ENCODE results near the gene RNF103. TPM values are rescaled to one million over a fixed set of nuclear protein-coding genes. Genes with fewer than 3 reads are reported as not detected.

Gene RNF103
- total RNA-seq, 2 donors from 2014 or later: 33.7 to 46.8 TPM

- no peak overlapping the region for H3K27ac ChIP-seq
- H3K4me3 ChIP-seq: no peak overlapping the region
- TF ChIP-seq CTCF (IDR thresholded peaks at IDR 0.05): no peak
Observed at GRCh38 chr2:86625096-86625495, 1.4 kb upstream of the RNF103 start.

GRCh38 chr2:86624267-86624547 lies 542 bp upstream of the RNF103 start:
- peaks cover 9 to 16% of the 10 kb centered on the region in 2 donors for H3K4me1 ChIP-seq (ENCODE audit: control insufficient read depth in 1 of 2, low read depth in 2 of 2)
- DNase-seq (ENCODE audit: low spot score): no peak
- no peaks in the 10 kb centered on the region for H3K9me3 ChIP-seq
- peak overlapping the region; percentile 78 for H3K4me3 ChIP-seq
- H3K27me3 ChIP-seq (replicated peaks; ENCODE audit: insufficient read depth): no peaks in the 10 kb centered on the region
- TF ChIP-seq CTCF (IDR thresholded peaks at IDR 0.05): no peak
- ATAC-seq (ENCODE audit: insufficient number of reproducible peaks, low FRiP score, low read depth): no peak
- peak overlapping the region; percentile 97 to 98 for H3K27ac ChIP-seq
- H3K36me3 ChIP-seq: peaks cover 4% of the 10 kb centered on the region

More at GRCh38 chr2:86625096-86625495, 1.4 kb upstream of the RNF103 start:
- H3K9me3 ChIP-seq: no peaks in the 10 kb centered on the region
- DNase-seq (ENCODE audit: low spot score) (no peak), ATAC-seq (ENCODE audit: insufficient number of reproducible peaks, low FRiP score, low read depth) (no peak)
- H3K36me3 ChIP-seq: no peaks in the 10 kb centered on the region
- peaks cover 9 to 12% of the 10 kb centered on the region in 2 donors for H3K4me1 ChIP-seq (ENCODE audit: control insufficient read depth in 1 of 2, low read depth in 2 of 2)
- H3K27me3 ChIP-seq (replicated peaks; ENCODE audit: insufficient read depth): no peaks in the 10 kb centered on the region

DNA sequence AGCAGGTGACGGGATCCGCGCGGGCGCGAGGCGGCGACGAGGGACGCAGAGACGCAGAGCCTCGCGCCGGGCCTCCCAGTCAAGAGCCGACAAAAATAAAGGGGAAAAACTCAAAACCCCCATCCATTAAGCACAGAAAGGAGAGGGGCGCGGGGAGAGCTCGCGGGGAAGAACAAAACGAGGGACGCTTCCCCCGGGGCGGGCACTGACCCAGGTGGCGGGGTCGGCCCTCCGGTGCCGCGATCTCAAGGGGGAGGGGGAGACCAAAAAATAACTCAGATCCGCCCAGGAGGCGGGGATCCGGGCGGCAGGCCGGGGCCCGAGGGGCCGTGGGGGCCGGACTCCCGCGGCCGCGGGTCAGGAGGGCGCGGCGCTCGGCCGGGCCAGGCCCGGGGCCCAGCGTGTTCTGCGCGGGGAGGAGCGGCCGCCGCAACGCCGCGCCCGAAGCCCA lies 597 bp downstream of the RNF103 start:
- Histone ChIP-seq H3K36me3 (peaks cover 4% of the 10 kb centered on the region), H3K4me1 (ENCODE audit: control insufficient read depth in 1 of 2, low read depth in 2 of 2) (peaks cover 9 to 27% of the 10 kb centered on the region in 2 donors), H3K27me3 (replicated peaks; ENCODE audit: insufficient read depth) (no peaks in the 10 kb centered on the region), H3K9me3 (no peaks in the 10 kb centered on the region), H3K4me3 (peak overlapping the region; percentile 78), H3K27ac (peak overlapping the region; percentile 97 to 98)
- no peak for TF ChIP-seq CTCF (IDR thresholded peaks at IDR 0.05)
- ATAC-seq (ENCODE audit: insufficient number of reproducible peaks, low FRiP score, low read depth): peak; percentile 52
- DNase-seq (ENCODE audit: low spot score): no peak

DNA sequence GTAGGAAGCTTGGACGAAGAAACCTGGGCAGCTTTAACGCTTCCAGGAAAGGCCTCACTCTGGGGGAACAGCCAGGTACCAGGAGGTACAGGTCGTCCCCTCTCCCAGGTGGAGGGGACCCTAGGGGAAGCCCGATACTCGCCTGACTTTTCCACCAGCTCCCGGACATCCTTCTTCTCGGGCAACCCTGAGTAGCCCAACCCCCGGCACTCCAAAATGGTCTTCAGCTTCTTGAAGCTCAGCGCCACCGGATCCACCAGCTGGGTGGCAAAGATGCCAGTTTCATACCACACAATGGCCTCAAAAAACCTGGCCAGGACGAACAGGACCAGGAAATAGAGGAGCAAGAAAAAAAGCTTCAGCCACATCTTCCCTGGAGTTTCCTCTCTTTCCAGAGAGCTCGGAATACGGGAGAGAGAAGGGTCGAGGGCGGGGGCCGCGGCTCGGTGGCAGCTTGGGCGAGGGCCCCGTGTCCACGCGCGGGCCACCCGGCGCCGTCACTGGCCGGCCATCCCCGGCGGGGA lies 1.1 kb downstream of the RNF103 start:
- H3K9me3 ChIP-seq: no peaks in the 10 kb centered on the region
- peak overlapping the region; percentile 97 to 98 for H3K27ac ChIP-seq
- DNase-seq (ENCODE audit: low spot score): no peak
- H3K4me1 ChIP-seq (ENCODE audit: control insufficient read depth in 1 of 2, low read depth in 2 of 2): peaks cover 9 to 28% of the 10 kb centered on the region in 2 donors
- H3K4me3 ChIP-seq: peak overlapping the region; percentile 78
- H3K36me3 ChIP-seq: peaks cover 4% of the 10 kb centered on the region
- ATAC-seq (ENCODE audit: insufficient number of reproducible peaks, low FRiP score, low read depth): no peak
- H3K27me3 ChIP-seq (replicated peaks; ENCODE audit: insufficient read depth): no peaks in the 10 kb centered on the region
- no peak for TF ChIP-seq CTCF (IDR thresholded peaks at IDR 0.05)

GRCh38 chr2:86621280-86621943 lies 2.3 kb downstream of the RNF103 start:
- DNase-seq (ENCODE audit: low spot score) (no peak), ATAC-seq (ENCODE audit: insufficient number of reproducible peaks, low FRiP score, low read depth) (no peak)
- peak overlapping the region in 1 of 2 donors; percentile 97 for H3K27ac ChIP-seq
- H3K27me3 ChIP-seq (replicated peaks; ENCODE audit: insufficient read depth): no peaks in the 10 kb centered on the region
- H3K4me1 ChIP-seq (ENCODE audit: control insufficient read depth in 1 of 2, low read depth in 2 of 2): peaks cover 17 to 28% of the 10 kb centered on the region in 2 donors
- no peaks in the 10 kb centered on the region for H3K9me3 ChIP-seq
- peak overlapping the region; percentile 78 for H3K4me3 ChIP-seq
- H3K36me3 ChIP-seq: peaks cover 9% of the 10 kb centered on the region
- no peak for TF ChIP-seq CTCF (IDR thresholded peaks at IDR 0.05)

Measured in thoracic aorta (tissue), 2 donors.